Neuronal stem cell (in vitro differentiated cells): ENCODE measurements around the gene PPFIA1.

ENCODE experiments used
- DNase-seq: peaks from one replicate; pipeline ENCODE4 v3.0.0-alpha.2; 2013; ENCODE audit warnings: low spot score
- H2AFZ ChIP-seq: one replicate; pipeline ENCODE4 v1.6.1; 2013; ENCODE audit warnings: mild to moderate bottlenecking, low read length, inconsistent platforms
- H2AK5ac ChIP-seq: 2 replicates; pipeline ENCODE4 v1.6.1; 2013; ENCODE audit warnings: low read depth, mild to moderate bottlenecking, inconsistent platforms, low read length, moderate library complexity, mixed read lengths
- H2BK120ac ChIP-seq: 2 replicates; pipeline ENCODE4 v1.6.1; 2013; ENCODE audit warnings: low read depth, mild to moderate bottlenecking, inconsistent platforms, low read length, moderate library complexity, mixed read lengths
- H2BK12ac ChIP-seq: one replicate; pipeline ENCODE4 v1.6.1; 2013; ENCODE audit warnings: low read length, inconsistent platforms
- H2BK15ac ChIP-seq: 2 replicates; pipeline ENCODE4 v1.6.1; 2013; ENCODE audit warnings: mild to moderate bottlenecking, low read length, inconsistent platforms, mixed read lengths
- H2BK5ac ChIP-seq: one replicate; pipeline ENCODE4 v1.6.1; 2013; ENCODE audit warnings: inconsistent platforms, mild to moderate bottlenecking, low read length, moderate library complexity
- H3K14ac ChIP-seq: one replicate; pipeline ENCODE4 v1.6.1; 2013; ENCODE audit warnings: low read length, inconsistent platforms
- H3K18ac ChIP-seq: 2 replicates; pipeline ENCODE4 v1.6.1; 2013; ENCODE audit warnings: low read length, inconsistent platforms
- H3K23ac ChIP-seq: 2 replicates; pipeline ENCODE4 v1.6.1; 2013; ENCODE audit warnings: low read depth, mild to moderate bottlenecking, mixed read lengths, low read length, inconsistent platforms; ENCODE audit not compliant: poor library complexity
- H3K27ac ChIP-seq: replicated peaks from 3 replicates; pipeline ENCODE4 v1.5.1; 2013; ENCODE audit warnings: low read length, inconsistent platforms
- H3K27me3 ChIP-seq, 3 experiments: 2 replicates each; pipeline ENCODE4 v1.6.1; 2013; ENCODE audit warnings: low read length in 3 of 3, mild to moderate bottlenecking in 2 of 3, inconsistent platforms in 1 of 3, low read depth in 1 of 3, mixed read lengths in 1 of 3, moderate library complexity in 1 of 3; ENCODE audit not compliant: control insufficient read depth in 3 of 3, insufficient read depth in 3 of 3
- H3K36me3 ChIP-seq, 2 donors: replicated peaks in 1 of 2; 2 replicates each; pipeline ENCODE4 v1.6.1; 2013; ENCODE audit warnings: low read length in 2 of 2; ENCODE audit not compliant: control insufficient read depth in 2 of 2, insufficient read depth in 2 of 2
- H3K4ac ChIP-seq: 2 replicates; pipeline ENCODE4 v1.6.1; 2013; ENCODE audit warnings: inconsistent platforms, mild to moderate bottlenecking, low read length, moderate library complexity
- H3K4me1 ChIP-seq, 2 donors: 1 replicate in 1 of 2; 2 replicates in 1 of 2; pipeline ENCODE4 v1.6.1; 2013; ENCODE audit warnings: low read length in 2 of 2, low read depth in 1 of 2; ENCODE audit not compliant: control insufficient read depth in 2 of 2, insufficient read depth in 1 of 2
- H3K4me2 ChIP-seq: one replicate; pipeline ENCODE4 v1.6.1; 2013; ENCODE audit warnings: mild to moderate bottlenecking, low read length, inconsistent platforms; ENCODE audit not compliant: insufficient read depth, poor library complexity, severe bottlenecking
- H3K4me3 ChIP-seq, 2 donors: 2 replicates each; pipeline ENCODE4 v1.5.1; 2013; ENCODE audit warnings: low read length in 2 of 2, mild to moderate bottlenecking in 2 of 2, inconsistent platforms in 1 of 2, moderate library complexity in 1 of 2
- H3K79me1 ChIP-seq: one replicate; pipeline ENCODE4 v1.6.1; 2013; ENCODE audit warnings: low read depth, mild to moderate bottlenecking, inconsistent platforms, low read length, moderate library complexity
- H3K9ac ChIP-seq: one replicate; pipeline ENCODE4 v1.6.1; 2013; ENCODE audit warnings: mild to moderate bottlenecking, low read depth, low read length, inconsistent platforms; ENCODE audit not compliant: poor library complexity
- H3K9me3 ChIP-seq, 2 donors: replicated peaks in 1 of 2; 2 replicates each; pipeline versions ENCODE3 to v1.6.1; 2013; ENCODE audit warnings: low read length in 2 of 2, mild to moderate bottlenecking in 2 of 2, inconsistent platforms in 1 of 2, low read depth in 1 of 2, mixed read lengths in 1 of 2, moderate library complexity in 1 of 2; ENCODE audit not compliant: control insufficient read depth in 2 of 2, insufficient read depth in 1 of 2
- H4K8ac ChIP-seq: one replicate; pipeline ENCODE4 v1.6.1; 2013; ENCODE audit warnings: low read depth, mild to moderate bottlenecking, inconsistent platforms, low read length, moderate library complexity
- H4K91ac ChIP-seq: one replicate; pipeline ENCODE4 v1.6.1; 2013; ENCODE audit warnings: low read length, low read depth, mild to moderate bottlenecking, inconsistent platforms; ENCODE audit not compliant: poor library complexity
- WGBS, 2 donors: extraction: QIAGEN DNeasy Blood & Tissue Kit; methylation state at CpG; one replicate each; pipeline ENCODE4 v1.1.7; 2013; ENCODE audit warnings: missing lambda C conversion rate in 2 of 2, mixed read lengths in 1 of 2; ENCODE audit not compliant: insufficient read length in 2 of 2, insufficient replicate concordance in 1 of 2; ENCODE audit errors: extremely low coverage in 2 of 2; 5-methylcytosine and 5-hydroxymethylcytosine counted together

The PPFIA1 gene

GRCh38 chr11:70246196-70246595 lies 24.3 kb upstream of the PPFIA1 start:
- no peak overlapping the region for H3K4me2 ChIP-seq
- H3K23ac ChIP-seq: no peak overlapping the region
- peak overlapping the region; percentile 73 for H3K18ac ChIP-seq
- H3K27ac ChIP-seq: no peak overlapping the region
- H4K8ac ChIP-seq: no peak overlapping the region
- H2BK120ac ChIP-seq: no peak overlapping the region
- H3K4ac ChIP-seq: no peak overlapping the region
- H3K14ac ChIP-seq: no peak overlapping the region
- H2BK5ac ChIP-seq: no peak overlapping the region
- no CpG with 5 or more reads among the region's 8 CpGs for WGBS, 2 donors
- H3K9me3 ChIP-seq: no peaks in the 10 kb centered on the region
- H4K91ac ChIP-seq: no peak overlapping the region
- H2AK5ac ChIP-seq: no peak overlapping the region
- no peak for DNase-seq
- no peak overlapping the region for H2BK12ac ChIP-seq
- H2AFZ ChIP-seq: no peak overlapping the region
- H3K36me3 ChIP-seq: no peaks in the 10 kb centered on the region
- H2BK15ac ChIP-seq: no peak overlapping the region
- no peak overlapping the region for H3K4me3 ChIP-seq
- H3K79me1 ChIP-seq: peaks cover 1% of the 10 kb centered on the region
- peaks cover 0 to 35% (median 0%) of the 10 kb centered on the region in 3 experiments for H3K27me3 ChIP-seq
- H3K9ac ChIP-seq: no peak overlapping the region
- no peaks in the 10 kb centered on the region for H3K4me1 ChIP-seq

DNA sequence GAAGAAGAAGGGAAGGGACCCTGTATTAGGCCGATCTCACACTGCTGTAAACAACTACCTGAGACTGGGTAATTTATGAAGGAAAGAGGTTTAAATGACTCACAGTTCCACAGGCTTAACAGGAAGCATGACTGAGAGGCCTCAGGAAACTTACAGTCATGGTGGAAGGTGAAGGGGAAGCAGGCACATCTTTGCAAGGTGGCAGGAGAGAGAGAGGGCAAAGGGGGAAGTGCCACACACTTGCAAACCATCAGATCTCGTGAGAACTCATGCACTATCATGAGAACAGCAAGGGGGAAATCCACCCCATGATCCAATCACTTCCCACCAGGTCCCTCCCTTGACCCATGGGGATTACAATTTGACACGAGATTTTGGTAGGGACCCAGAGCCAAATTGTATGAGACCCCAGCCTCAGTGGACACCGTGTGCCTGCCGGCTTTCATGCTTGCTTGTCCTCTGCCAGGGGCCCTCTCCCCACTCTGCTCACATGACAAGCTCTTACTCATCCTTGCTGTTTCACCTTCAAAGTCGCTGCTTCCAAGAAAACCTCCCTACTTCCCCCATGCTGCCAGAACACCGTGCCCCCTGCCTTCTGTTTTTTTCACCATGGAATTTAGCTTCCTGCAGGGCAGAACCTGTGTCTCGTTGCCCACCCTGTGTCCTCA lies 23.3 kb upstream of the PPFIA1 start:
- no peak overlapping the region for H3K4me2 ChIP-seq
- no peak overlapping the region for H2BK12ac ChIP-seq
- no CpG with 5 or more reads among the region's 8 CpGs for WGBS, 2 donors
- H2AFZ ChIP-seq: no peak overlapping the region
- no peaks in the 10 kb centered on the region for H3K36me3 ChIP-seq
- no peak overlapping the region for H3K23ac ChIP-seq
- H2AK5ac ChIP-seq: no peak overlapping the region
- H3K9ac ChIP-seq: no peak overlapping the region
- H3K9me3 ChIP-seq: no peaks in the 10 kb centered on the region
- H3K4me3 ChIP-seq: no peak overlapping the region
- no peak overlapping the region for H3K18ac ChIP-seq
- no peak overlapping the region for H3K4ac ChIP-seq
- no peak overlapping the region for H4K8ac ChIP-seq
- H3K27ac ChIP-seq: no peak overlapping the region
- no peak overlapping the region for H4K91ac ChIP-seq
- DNase-seq: no peak
- H3K14ac ChIP-seq: no peak overlapping the region
- peaks cover 0 to under 1% of the 10 kb centered on the region in 2 donors for H3K4me1 ChIP-seq
- H2BK5ac ChIP-seq: no peak overlapping the region
- H2BK120ac ChIP-seq: no peak overlapping the region
- peaks cover 1% of the 10 kb centered on the region for H3K79me1 ChIP-seq
- H2BK15ac ChIP-seq: no peak overlapping the region
- peaks cover 0 to 37% (median 0%) of the 10 kb centered on the region in 3 experiments for H3K27me3 ChIP-seq

DNA sequence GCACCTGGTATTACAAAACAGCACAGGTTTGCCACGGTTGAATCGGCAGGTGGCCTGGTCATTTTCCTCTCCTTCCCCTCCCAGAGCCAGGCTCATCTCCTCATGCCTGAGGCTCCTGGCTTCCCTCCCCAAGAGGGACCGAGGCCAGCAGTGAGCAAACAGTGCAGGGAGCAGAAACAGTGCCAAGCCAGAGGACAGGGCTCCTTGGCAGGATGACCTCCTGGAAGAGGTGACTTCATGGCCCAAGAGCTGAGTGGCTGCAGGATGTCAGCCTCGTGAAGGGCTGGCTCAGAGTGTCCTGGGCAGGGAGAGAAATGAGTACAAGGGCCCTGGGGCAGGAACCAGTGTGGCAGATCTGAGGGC lies 22.8 kb upstream of the PPFIA1 start:
- no peak overlapping the region for H3K23ac ChIP-seq
- WGBS, 2 donors: no CpG with 5 or more reads among the region's 4 CpGs
- no peak overlapping the region for H4K8ac ChIP-seq
- H2BK15ac ChIP-seq: no peak overlapping the region
- no peak overlapping the region for H2AK5ac ChIP-seq
- peaks cover 1% of the 10 kb centered on the region for H3K79me1 ChIP-seq
- no peak overlapping the region for H3K4me2 ChIP-seq
- DNase-seq: no peak
- no peak overlapping the region for H3K14ac ChIP-seq
- H3K18ac ChIP-seq: no peak overlapping the region
- no peaks in the 10 kb centered on the region for H3K36me3 ChIP-seq
- H2BK12ac ChIP-seq: no peak overlapping the region
- no peak overlapping the region for H3K27ac ChIP-seq
- H3K4ac ChIP-seq: no peak overlapping the region
- no peak overlapping the region for H2AFZ ChIP-seq
- no peak overlapping the region for H2BK5ac ChIP-seq
- peaks cover 0 to 34% (median 0%) of the 10 kb centered on the region in 3 experiments for H3K27me3 ChIP-seq
- no peak overlapping the region for H2BK120ac ChIP-seq
- no peak overlapping the region for H4K91ac ChIP-seq
- H3K4me3 ChIP-seq: no peak overlapping the region
- H3K9ac ChIP-seq: no peak overlapping the region
- H3K4me1 ChIP-seq: peaks cover 0 to 1% of the 10 kb centered on the region in 2 donors
- no peaks in the 10 kb centered on the region for H3K9me3 ChIP-seq

DNA sequence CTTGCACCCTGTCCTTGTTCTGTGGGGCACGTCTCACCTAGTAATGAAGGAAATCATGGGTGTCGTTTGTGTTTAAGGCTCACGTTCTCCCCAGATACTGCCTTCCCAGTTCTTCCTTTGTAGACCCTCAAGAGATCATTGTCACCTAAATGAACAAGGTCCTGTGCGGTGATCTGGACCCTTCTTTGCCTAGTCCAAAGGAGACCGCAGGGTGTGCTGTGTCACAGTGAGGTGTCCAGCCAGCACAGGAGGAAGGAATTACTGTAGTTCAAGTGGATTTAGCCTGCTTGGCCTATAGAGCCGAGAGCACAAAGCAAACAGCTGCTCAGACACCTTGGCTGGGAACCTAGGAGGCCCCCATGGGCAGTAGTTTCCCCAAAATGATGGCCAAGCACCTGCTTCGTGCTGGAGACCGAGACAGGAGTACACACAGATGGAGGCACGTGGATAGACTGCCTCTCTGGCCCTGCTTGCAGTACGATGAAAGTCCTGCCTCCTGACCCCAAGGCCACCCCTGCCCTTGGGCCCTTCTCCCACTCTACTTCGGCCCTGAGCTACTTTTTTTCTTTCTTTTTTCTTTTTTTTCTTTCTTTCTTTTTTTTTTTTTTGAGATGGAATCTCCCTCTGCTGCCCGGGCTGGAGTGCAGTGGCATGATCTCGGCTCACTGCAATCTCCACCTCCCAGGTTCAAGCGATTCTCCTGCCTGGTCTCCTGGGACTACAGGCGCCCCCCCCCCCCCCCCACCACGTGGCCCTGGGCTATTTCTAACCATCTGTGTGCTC lies 19.4 kb upstream of the PPFIA1 start:
- Histone ChIP-seq H3K23ac (no peak overlapping the region), H3K79me1 (peaks cover 1% of the 10 kb centered on the region), H3K4me3 (no peak overlapping the region), H2BK120ac (no peak overlapping the region), H3K4me1 (peaks cover 0 to 1% of the 10 kb centered on the region in 2 donors), H3K18ac (no peak overlapping the region), H3K4me2 (no peak overlapping the region), H2AK5ac (no peak overlapping the region), H4K8ac (no peak overlapping the region), H3K36me3 (no peaks in the 10 kb centered on the region), H3K9ac (no peak overlapping the region), H2AFZ (no peak overlapping the region), H3K27me3 (peaks cover 0 to 23% (median 0%) of the 10 kb centered on the region in 3 experiments), H2BK5ac (no peak overlapping the region), H3K14ac (no peak overlapping the region), H4K91ac (no peak overlapping the region), H3K9me3 (no peaks in the 10 kb centered on the region), H2BK12ac (no peak overlapping the region), H3K27ac (no peak overlapping the region), H3K4ac (no peak overlapping the region), H2BK15ac (no peak overlapping the region)
- WGBS, 2 donors: no CpG with 5 or more reads among the region's 16 CpGs
- no peak for DNase-seq
